Measurements from ENCODE around the gene ADGRV1. TPM values are rescaled to one million over a fixed set of nuclear protein-coding genes. Genes with fewer than 3 reads are reported as not detected.
"Not testable (repeated sequence)": the region's sequence is repeated elsewhere in the genome, so short reads cannot be mapped to it uniquely, and the experiment has no call there.

Gene ADGRV1
- total RNA-seq, 1 donor from 2014 or later: 0.13 TPM

DNA sequence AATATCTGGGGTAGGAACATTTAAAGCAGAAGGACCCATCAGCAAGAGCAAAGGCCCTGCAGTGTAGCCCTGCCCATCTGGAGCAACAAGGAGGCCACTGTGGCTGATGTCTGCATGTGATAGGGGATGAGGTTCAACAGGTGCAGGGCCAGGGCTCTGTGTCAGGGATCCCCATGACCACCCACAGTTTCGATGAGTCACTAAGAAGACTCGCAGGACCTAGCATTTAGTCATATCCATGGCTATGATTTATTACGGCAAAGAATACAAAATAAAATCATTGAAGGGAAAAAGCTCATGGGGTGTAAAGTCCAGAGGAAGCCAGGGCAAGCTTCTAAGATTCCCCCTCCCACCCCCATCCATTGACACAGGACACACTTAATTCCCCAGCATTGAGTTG, 188.6 kb downstream of the ADGRV1 start:
- H3K9me3 Mint-ChIP-seq: peaks cover 5% of the 10 kb centered on the region
- POLR2A ChIA-PET: no interaction called here
- peaks cover 4% of the 10 kb centered on the region for H3K27me3 Mint-ChIP-seq
- intact Hi-C loops (cut with micrococcal nuclease): no loop called here
- H3K4me1 Mint-ChIP-seq: no peaks in the 10 kb centered on the region
- H3K27ac Mint-ChIP-seq: no peak overlapping the region
- TF ChIP-seq, protein P1, sequence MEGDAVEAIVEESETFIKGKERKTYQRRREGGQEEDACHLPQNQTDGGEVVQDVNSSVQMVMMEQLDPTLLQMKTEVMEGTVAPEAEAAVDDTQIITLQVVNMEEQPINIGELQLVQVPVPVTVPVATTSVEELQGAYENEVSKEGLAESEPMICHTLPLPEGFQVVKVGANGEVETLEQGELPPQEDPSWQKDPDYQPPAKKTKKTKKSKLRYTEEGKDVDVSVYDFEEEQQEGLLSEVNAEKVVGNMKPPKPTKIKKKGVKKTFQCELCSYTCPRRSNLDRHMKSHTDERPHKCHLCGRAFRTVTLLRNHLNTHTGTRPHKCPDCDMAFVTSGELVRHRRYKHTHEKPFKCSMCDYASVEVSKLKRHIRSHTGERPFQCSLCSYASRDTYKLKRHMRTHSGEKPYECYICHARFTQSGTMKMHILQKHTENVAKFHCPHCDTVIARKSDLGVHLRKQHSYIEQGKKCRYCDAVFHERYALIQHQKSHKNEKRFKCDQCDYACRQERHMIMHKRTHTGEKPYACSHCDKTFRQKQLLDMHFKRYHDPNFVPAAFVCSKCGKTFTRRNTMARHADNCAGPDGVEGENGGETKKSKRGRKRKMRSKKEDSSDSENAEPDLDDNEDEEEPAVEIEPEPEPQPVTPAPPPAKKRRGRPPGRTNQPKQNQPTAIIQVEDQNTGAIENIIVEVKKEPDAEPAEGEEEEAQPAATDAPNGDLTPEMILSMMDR (IDR thresholded peaks at IDR 0.05): no peak
- DNase-seq: no peak
- H3K4me3 Mint-ChIP-seq: no peak overlapping the region
- ATAC-seq (ENCODE audit: low read depth): no peak
- CTCF ChIA-PET: no interaction called here
- H3K36me3 Mint-ChIP-seq (ENCODE audit: low read depth): no peaks in the 10 kb centered on the region

DNA sequence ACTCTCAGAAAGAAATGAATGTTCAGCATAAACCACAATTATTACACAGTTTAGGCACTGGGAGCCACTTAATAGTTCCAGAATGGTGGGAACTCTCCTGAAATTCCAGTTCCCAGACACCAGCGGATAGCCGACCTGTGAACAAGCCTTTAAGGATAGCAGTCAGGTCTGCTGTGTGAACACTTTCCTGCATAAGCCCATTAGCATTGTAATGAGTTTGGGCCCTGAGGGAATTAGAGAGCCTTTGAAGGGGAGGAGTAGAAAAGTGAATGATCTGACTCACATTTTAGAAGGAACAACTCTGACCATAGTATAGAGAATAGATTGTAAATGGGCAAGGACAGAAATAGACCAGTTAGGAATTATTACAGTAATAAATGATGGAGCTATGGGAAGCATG, 189.1 kb downstream of the ADGRV1 start:
- H3K4me1 Mint-ChIP-seq: no peaks in the 10 kb centered on the region
- H3K4me3 Mint-ChIP-seq: no peak overlapping the region
- H3K27me3 Mint-ChIP-seq: peaks cover 4% of the 10 kb centered on the region
- ATAC-seq (ENCODE audit: low read depth) (no peak), DNase-seq (no peak)
- ChIA-PET CTCF (no interaction called here), POLR2A (no interaction called here)
- no peak overlapping the region for H3K27ac Mint-ChIP-seq
- TF ChIP-seq, protein P1 (IDR thresholded peaks at IDR 0.05): no peak
- intact Hi-C loops (cut with micrococcal nuclease): no loop called here
- H3K36me3 Mint-ChIP-seq (ENCODE audit: low read depth): no peaks in the 10 kb centered on the region
- H3K9me3 Mint-ChIP-seq: peaks cover 5% of the 10 kb centered on the region

DNA sequence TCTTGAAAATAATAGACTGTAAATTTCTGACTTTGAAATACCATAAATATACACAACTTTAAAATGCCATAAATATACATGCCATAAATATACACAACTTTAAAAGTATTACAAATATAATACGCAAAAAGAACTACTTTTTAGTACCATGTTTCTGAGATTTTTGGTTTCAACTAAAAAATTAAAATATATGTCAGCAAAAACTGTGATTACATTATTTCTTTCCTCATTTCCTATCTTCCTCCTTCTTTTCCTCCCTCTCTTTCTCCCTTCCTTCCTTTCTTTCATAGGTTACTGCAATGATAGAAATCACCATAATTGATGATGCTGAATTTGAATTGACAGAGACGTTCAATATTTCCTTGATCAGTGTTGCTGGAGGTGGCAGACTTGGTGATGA, 200.5 kb downstream of the ADGRV1 start:
- no peaks in the 10 kb centered on the region for H3K9me3 Mint-ChIP-seq
- ATAC-seq (ENCODE audit: low read depth): no peak
- no peaks in the 10 kb centered on the region for H3K4me1 Mint-ChIP-seq
- POLR2A ChIA-PET: no interaction called here
- CTCF ChIA-PET: no interaction called here
- H3K36me3 Mint-ChIP-seq (ENCODE audit: low read depth): no peaks in the 10 kb centered on the region
- no peak overlapping the region for H3K27ac Mint-ChIP-seq
- intact Hi-C loops (cut with micrococcal nuclease): no loop called here
- TF ChIP-seq, protein P1 (IDR thresholded peaks at IDR 0.05): no peak
- H3K4me3 Mint-ChIP-seq: no peak overlapping the region
- DNase-seq: no peak
- H3K27me3 Mint-ChIP-seq: no peaks in the 10 kb centered on the region

DNA sequence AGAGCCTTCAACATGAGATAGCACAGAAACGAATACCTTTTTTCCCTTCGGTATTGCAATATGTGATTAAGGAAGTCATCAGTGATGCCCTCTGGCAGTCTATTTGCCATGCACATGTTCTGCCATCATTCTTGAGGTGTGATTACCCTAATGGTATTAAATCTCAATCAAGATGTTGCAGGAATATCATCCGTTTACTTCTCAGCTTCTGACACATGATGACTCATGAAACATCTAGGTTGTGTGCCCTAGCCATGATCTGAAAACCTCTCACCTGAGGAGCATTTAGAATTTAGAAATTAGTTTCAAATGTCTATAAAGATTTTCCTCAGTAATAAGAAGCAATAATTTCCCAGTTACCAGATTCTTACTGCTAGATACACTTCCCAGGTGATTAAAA, 209.1 kb downstream of the ADGRV1 start:
- Mint-ChIP-seq H3K4me3 (no peak overlapping the region), H3K36me3 (ENCODE audit: low read depth) (no peaks in the 10 kb centered on the region), H3K27ac (no peak overlapping the region), H3K27me3 (peaks cover 4% of the 10 kb centered on the region), H3K9me3 (peaks cover 4% of the 10 kb centered on the region), H3K4me1 (no peaks in the 10 kb centered on the region)
- ATAC-seq (ENCODE audit: low read depth) (no peak), DNase-seq (no peak)
- intact Hi-C loops (cut with micrococcal nuclease): no loop called here
- ChIA-PET POLR2A (no interaction called here), CTCF (no interaction called here)
- TF ChIP-seq, protein P1 (IDR thresholded peaks at IDR 0.05): no peak

DNA sequence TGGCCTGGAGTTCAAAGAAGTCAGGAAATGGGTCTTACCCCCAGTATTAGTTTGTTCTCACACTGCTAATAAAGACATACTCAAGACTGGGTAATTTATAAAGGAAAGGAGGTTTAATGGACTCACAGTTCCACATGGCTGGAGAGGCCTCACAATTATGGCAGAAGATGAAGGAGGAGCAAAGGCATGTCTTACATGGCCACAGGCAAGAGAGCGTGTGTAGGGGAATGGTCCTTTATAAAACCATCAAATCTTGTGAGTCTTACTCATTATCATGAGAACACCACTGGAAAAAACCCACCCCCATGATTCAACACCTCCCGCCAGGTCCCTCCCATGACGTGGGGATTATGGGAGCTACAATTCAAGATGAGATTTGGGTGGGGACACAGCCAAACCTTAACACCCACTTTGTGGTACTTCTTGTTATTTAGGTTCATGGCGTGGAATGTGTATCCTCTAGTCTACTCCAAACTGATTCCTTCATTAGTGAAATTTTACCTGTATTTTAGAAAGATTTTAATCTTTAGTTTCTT, 211.5 kb downstream of the ADGRV1 start:
- intact Hi-C loops (cut with micrococcal nuclease); POLR2A ChIA-PET; H3K27me3 Mint-ChIP-seq; H3K4me1 Mint-ChIP-seq; ATAC-seq (ENCODE audit: low read depth); H3K27ac Mint-ChIP-seq; H3K9me3 Mint-ChIP-seq; H3K36me3 Mint-ChIP-seq (ENCODE audit: low read depth); DNase-seq; H3K4me3 Mint-ChIP-seq: not testable (repeated sequence)
- CTCF ChIA-PET: interaction anchor here (1.1 kb wide), 1 partner anchor 11 kb away, joined by 4 read pairs; no protein-coding TSS in a partner anchor

DNA sequence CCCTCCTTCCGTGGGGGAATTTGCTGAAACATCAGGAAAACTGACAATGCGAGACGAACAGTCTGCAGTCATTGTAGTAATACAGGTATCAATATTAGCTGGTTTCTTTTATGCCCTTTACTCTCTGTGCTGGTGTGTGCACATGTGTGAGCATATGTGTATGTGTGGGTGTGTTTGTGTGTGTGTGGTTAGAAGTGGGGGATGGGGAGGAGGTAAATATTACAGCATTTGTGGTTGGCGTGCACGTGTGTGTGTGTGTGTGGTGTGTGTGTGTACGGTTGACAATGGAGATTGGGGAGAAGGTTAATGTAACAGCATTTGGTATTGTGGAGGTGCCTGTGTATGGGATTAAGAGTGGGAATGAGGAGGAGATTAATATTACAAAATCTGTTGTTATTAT, 219.4 kb downstream of the ADGRV1 start:
- H3K9me3 Mint-ChIP-seq: no peaks in the 10 kb centered on the region
- DNase-seq: no peak
- ChIA-PET CTCF (no interaction called here), POLR2A (no interaction called here)
- H3K27ac Mint-ChIP-seq: no peak overlapping the region
- H3K4me1 Mint-ChIP-seq: no peaks in the 10 kb centered on the region
- H3K4me3 Mint-ChIP-seq: no peak overlapping the region
- peaks cover 3% of the 10 kb centered on the region for H3K27me3 Mint-ChIP-seq
- no peaks in the 10 kb centered on the region for H3K36me3 Mint-ChIP-seq (ENCODE audit: low read depth)
- ATAC-seq (ENCODE audit: low read depth): no peak
- intact Hi-C loops (cut with micrococcal nuclease): no loop called here
- TF ChIP-seq, protein P1 (IDR thresholded peaks at IDR 0.05): no peak

Measured in activated B cell treated with CpG ODN at 0.5 μM for 24 hours (primary cell).